GM21360 (cell line): Measurements from ENCODE around the gene NUCB1.
A peak's percentile ranks its signal among the peaks of the same experiment; 100 is the strongest.
"Not testable (repeated sequence)": the region's sequence is repeated elsewhere in the genome, so short reads cannot be mapped to it uniquely, and the experiment has no call there.

Experiments
- ATAC-seq: cut with Tn5 transposase; IDR thresholded peaks from one replicate; pipeline ENCODE4 v1.9.1; 2021; ENCODE audit warnings: mild to moderate bottlenecking, moderate library complexity; ENCODE audit not compliant: unreplicated experiment

Gene NUCB1

DNA sequence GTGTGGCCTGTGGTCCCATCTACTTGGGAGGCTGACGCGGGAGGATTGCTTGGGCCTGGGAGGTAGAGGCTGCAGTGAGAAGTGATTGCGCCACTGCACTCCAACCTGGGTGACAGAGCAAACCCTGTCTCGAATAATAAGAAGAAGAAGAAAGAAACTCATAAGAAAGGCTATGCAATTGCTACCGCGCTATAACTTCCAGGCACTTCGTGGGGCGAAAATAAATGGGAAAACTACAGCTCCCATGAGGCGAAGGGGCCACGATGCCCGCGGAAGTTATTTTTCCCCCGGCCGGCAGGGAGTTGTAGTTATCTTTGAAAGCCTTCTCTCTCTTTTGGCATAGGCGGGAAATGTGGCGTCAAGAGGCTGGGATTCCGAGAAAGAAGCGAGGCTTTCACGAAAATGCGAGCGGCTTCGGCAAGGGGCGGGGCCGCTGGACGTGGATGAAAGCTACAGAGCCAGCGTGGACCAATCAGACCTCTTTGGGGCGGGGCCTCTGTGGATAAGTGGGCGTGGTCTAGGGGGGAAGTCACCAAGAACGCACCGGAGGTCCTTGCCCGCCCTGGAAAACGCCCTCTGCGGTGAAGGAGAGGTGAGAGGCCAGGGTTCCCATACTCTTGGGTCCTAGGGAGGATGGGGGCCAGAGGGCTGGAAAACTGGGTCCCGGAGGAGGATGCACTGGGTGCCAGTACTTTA is at the start of gene NUCB1:
Gene NUCB1, plus strand, starts transcription at position 532 of the 696 bp plus-strand sequence. CDS start 485 bp downstream, outside the sequence.
- peak; percentile 72 for ATAC-seq

DNA sequence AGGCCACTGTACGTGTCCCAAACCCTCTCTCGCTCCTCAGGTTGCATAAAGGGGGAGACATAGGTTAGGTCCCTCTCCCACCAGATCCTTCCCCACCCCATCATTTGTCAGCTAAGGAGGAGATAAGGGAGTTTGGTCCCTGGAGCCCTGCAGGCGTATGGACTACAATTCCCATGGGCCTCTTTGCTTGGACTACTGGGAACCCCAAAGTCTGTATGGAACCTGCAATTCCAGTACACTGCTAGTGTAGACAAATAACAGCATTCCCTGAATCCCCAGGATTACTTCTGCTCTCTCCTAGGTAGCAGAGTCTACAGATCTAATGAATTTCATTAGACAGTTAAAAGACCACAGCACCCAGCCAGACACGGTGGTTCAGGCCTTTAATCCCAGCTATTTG is 47.8 kb upstream of the NUCB1 start:
- no peak for ATAC-seq

- ATAC-seq: no peak
Measured at GRCh38 chr19:48853483-48853882, 46.6 kb upstream of the NUCB1 start.

DNA sequence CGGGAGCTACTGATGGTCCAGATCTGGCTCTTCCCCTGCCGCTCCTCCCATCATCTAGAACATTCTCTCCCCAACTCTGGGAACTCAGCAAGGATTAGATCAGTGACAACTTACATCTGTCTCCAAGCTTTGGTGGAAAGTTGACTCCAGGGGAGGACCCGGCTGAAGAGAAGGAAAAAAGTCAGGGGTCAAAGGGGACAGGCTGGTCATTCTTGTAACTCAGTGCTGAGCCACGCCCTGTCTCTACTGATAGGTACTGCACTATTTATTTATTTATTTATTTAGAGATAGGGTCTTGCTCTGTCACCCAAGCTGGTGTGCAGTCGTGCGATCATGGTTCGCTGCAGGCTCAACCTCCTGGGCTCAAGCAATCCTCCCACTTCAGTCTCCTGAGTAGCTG is 46.0 kb upstream of the NUCB1 start:
- no peak for ATAC-seq

GRCh38 chr19:48856921-48857320 is 43.2 kb upstream of the NUCB1 start:
- no peak for ATAC-seq

DNA sequence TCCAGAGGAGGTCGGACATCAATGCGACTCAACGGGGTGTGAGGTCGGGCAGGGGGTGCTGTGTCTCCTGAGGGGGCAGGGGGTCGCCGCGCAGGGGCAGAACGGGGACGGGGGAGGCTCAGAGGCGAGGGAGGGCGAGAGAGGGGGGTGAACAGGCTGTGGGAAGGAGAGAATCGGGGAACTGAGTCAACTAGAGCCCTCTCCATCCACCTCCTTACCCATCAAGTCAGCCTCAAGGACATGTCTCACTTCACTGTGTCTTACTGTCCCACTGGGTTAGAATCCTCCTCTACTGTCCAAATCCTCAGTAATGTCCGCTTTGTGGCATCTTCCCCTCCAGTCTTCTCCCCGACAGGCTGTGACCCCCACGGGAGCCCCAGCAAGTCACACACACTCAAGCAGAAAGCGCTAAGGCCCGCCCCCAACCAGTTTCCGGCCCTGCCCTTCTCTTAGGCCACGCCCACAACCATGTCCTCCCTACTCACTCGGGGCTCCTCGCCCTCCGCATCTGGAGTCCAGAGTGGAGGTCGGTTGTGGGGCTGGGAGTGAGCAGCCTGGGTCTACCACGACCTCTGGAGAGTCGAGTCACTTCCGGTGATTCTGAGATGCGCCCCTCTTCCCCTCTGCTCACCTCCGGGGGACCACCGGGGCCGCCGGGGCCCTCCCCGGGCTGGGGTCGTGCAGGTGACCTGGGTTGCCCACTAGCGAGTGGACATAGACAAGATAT is 41.0 kb upstream of the NUCB1 start:
- ATAC-seq: no peak

- ATAC-seq: no peak
Measured at GRCh38 chr19:48859711-48860572, 40.2 kb upstream of the NUCB1 start.

DNA sequence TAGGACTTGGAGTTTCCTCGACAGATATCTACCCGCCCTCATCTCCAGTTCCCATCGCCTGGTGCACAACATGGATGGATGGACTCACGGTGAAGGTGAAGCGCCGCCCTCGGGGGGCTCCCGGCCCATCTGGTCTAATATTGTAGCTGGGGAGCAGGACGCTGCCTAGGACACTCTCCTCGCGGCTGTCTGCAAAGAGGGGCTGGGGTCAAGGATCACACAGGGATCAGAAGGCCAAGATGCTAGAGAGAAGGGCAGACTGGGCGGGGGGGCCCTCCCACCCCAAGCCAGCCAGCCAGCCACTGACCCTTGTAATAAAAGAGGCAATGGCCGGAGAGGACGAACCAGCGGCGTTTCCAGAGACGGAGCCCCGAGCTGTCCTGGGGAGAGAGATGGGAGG is 38.8 kb upstream of the NUCB1 start:
- ATAC-seq: no peak

GRCh38 chr19:48862827-48863226 is 37.3 kb upstream of the NUCB1 start:
- no peak for ATAC-seq

GRCh38 chr19:48866692-48867091 is 33.4 kb upstream of the NUCB1 start:
- ATAC-seq: no peak

GRCh38 chr19:48867123-48867745 is 32.9 kb upstream of the NUCB1 start:
- no peak for ATAC-seq

GRCh38 chr19:48867746-48868113 is 32.4 kb upstream of the NUCB1 start:
- no peak for ATAC-seq

DNA sequence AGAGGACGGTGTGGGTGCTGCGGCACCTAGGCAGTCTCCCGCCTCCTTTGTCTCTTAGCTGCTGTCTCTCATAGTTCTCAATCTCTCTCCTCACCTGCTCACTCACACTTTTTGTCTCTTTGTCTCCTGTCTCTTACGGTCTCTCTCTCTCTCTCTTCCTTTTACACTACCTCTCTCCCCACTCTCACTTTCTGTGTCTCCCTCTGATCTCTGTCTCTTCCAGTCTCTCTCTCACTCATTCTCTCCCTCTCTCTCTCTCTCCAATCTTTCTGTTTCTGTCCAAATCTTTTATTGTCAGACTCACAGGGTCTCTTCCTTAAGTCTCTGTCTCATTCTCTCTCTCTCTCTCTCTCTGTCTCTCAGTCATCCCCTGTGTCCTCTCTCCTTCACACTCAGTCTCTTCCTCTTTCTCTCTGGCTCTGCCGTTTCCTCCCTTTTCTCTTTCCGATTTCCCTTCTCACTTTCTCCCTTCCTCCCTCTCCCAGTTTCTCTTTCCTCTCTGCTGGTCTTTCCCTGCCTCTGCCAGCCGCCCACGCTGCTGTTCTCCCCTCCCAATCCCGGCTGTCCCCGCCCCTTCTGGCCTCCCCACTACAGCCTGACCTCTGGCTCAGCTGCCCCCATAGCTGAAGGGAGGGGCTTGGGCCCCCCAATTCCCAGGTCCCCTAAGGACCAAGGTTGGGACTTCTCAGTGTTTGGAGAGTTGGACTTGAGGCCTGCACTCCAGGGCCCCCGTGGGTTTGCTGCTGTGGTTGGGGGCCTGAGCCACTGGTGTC is 31.8 kb upstream of the NUCB1 start, which contains the start of gene PLEKHA4:
Gene PLEKHA4, minus strand, starts transcription at position 504 of the 773 bp plus-strand sequence. CDS start 997 bp downstream, outside the sequence.
- no peak for ATAC-seq

DNA sequence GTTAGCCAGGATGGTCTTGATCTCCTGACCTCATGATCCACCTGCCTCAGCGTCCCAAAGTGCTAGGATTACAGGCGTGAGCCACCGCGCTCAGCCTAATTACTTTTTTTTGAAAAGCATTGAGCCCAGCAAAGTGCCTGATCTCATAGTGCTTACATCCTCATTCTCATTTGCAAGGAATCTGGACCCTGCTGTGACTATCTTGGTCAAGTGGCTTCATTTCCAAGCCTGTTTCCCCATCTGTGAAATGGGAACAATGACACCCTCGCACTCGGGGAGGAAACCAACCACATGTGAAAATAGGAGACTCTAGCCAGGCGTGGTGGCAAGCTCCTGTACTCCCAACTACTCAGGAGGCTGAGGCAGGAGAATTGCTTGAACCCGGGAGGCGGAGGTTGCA is 30.1 kb upstream of the NUCB1 start:
- no peak for ATAC-seq

GRCh38 chr19:48871471-48872181 is 28.5 kb upstream of the NUCB1 start:
- not testable (repeated sequence) for ATAC-seq

DNA sequence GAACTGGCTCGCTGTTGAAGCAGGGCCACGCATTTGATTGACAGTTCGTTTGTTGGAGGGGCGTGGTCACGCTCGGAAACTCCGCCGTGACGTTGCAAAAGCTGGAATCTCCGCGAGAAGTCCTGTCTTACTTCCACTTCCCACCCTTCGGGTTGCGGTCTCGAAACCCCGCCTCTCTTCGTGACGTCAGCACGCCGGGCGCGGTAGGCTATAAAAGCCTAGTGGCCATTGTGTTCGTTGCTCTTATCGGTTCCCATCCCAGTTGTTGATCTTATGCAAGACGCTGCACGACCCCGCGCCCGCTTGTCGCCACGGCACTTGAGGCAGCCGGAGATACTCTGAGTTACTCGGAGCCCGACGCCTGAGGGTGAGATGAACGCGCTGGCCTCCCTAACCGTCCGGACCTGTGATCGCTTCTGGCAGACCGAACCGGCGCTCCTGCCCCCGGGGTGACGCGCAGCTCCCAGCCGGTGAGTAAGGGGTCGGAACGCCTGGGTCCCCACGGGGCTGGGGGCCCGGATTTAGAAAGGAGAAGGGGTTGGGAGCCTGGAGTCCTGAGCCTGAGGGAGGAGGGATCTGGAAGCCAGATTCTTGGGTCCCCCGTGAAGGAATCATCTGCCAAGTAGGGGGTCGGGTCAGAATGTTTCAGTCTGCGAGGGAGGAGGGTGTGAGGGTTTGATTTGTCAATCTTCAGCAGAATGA is 27.8 kb upstream of the NUCB1 start, which contains the start of gene PPP1R15A:
Gene PPP1R15A, plus strand, starts transcription at position 240 of the 702 bp plus-strand sequence. CDS start 813 bp downstream, outside the sequence.
- peak; percentile 30 for ATAC-seq

DNA sequence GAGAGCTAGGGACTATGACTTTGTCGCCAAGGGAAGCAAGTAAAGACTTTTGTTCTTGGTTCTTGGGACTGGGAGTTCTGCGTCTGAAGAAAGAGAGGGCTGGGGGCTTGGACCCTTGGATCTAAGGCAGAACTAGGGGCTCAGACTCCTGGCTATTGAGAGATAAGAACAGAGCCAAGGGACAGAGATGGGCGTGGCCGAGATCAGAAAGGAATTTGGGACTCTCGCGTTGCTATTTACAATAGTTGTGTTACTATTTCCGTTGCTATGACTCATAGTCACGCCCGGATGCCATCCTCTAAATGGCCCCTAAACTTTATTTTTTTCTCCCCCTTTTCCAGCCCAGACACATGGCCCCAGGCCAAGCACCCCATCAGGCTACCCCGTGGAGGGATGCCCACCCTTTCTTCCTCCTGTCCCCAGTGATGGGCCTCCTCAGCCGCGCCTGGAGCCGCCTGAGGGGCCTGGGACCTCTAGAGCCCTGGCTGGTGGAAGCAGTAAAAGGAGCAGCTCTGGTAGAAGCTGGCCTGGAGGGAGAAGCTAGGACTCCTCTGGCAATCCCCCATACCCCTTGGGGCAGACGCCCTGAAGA is 27.1 kb upstream of the NUCB1 start:
- ATAC-seq: no peak
